SW480 (cell line): Measurements from ENCODE around the gene CPEB2.

Experiments
- DNase-seq: peaks from one replicate; pipeline ENCODE4 v3.0.0-alpha.2; 2016; ENCODE audit warnings: low spot score

CPEB2 gene

DNA sequence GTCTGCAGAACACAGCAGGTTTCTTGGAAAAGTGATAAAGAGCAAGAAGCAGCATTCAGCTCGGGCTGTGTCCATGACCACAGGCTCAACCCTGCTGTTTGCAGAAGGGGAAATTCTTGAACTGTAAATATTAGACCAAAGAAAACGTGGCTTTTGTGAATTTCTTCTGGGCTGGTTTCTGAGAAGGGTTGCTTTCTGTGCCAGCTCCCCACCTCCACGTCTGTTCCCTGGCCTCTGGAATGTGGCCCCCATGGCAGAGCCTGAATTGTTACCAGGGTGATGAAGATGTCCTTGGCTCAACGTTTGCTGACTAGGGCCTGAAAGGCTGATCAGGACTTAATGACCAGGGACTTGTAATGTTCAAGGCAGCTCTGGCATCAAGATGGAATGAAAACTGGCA lies 116.0 kb downstream of the CPEB2 start:
- DNase-seq, result no peak
